HG03196 (cell line): ENCODE data around the gene AFAP1L2.

Experiments used
- ATAC-seq: cut with Tn5 transposase; IDR thresholded peaks from one replicate; pipeline ENCODE4 v1.9.1; 2021; ENCODE audit not compliant: unreplicated experiment

Gene AFAP1L2

GRCh38 chr10:114391599-114391998 lies 12.7 kb downstream of the AFAP1L2 start:
- no peak for ATAC-seq

- ATAC-seq: no peak
These were observed 14.9 kb downstream of the AFAP1L2 start for GRCh38 chr10:114389426-114389825.

DNA sequence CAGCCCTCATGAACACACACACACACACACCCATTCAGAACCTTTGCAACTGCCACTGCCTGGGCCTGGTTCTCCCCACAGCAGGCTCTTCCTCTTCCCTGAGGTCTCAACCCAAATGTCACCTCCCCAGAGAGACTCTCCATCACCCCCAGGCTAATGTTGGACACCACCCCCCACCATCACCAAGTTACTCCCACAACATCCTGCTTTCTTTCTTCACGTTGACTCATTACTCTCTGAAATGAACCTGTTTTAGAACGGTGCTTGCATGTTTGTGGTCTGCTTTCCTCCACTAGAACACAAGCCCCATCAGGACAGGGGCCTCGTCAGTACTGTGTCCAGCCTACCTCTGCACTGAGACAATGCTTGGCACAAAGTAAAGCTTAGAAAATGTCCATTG lies 16.0 kb downstream of the AFAP1L2 start:
- ATAC-seq: no peak

DNA sequence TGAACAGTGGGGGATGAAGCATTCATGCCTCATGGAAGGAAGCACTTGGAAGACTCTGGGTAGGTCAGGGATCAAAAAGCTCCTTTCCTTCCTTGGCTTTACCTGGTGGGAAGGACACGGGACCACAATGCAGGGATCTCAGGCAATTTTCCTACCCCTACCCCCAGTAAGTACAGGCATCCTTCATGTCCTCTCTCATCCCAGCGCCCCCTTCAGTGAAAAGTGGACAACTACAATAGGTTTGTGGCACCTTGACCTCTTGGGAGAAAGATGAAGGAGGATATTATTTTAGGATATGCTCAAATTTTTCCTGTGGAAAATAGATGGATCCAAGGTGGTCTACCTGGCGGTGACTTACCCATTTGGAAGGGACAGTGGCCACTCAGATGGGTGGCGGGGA lies 16.5 kb downstream of the AFAP1L2 start:
- ATAC-seq: no peak

DNA sequence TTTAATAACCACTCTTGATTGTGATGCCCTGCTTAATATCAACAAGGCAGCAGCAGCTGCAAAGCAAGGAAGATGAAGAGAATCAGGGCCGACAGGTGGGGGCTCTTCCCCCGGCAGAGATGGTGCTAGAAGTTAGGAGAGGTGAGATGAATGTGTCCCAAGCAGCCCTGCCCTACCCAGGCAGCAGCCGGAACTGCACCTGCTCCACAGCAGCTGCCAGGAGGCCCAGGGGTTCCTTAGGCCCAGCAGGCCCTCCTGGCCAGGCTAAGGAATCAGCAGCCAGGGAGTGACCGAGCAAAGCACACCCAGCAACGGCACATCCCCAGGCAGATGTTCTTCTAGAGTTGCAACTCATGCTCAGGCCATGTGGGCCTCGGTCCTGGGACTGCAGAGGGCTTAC lies 17.9 kb downstream of the AFAP1L2 start:
- no peak for ATAC-seq

GRCh38 chr10:114385557-114385956 lies 18.7 kb downstream of the AFAP1L2 start:
- no peak for ATAC-seq

DNA sequence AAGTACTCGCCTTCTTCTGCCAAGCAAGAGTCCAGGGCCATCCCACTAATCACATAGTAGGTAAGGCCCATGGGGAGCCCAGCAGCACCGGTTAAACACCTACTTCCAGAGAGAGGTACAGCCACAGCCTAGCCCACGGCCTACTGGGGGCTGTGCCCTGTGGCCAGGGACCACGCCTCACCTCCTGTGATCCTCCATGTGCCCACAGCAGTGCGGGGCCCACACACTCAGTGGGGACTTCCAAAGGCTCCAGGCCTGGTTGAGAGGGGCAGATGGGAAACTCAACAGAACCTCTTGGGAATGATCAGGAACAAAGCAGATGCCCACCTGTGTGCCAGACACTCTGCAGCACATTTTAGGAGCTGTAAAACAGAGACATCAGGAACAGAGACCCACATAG lies 19.7 kb downstream of the AFAP1L2 start:
- no peak for ATAC-seq

DNA sequence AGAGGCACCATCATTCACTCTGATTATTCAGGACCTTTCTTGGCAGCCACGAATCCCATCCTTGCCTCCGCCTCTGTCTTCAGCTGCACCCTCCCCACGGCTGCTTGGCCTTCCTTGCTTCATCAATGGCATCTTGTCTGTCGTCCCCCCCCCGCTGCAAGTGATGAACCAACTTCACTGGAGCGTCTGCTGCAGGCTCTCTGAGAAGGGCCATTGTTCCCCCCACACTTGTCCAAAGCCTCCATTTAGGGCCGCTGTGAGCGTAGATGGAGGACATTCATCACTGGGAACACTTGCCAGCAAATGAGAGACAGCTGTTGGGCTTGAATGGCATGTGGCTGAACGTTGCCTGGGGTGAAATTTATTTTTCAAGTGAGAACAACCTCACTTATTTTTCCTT lies 20.1 kb downstream of the AFAP1L2 start:
- no peak for ATAC-seq

DNA sequence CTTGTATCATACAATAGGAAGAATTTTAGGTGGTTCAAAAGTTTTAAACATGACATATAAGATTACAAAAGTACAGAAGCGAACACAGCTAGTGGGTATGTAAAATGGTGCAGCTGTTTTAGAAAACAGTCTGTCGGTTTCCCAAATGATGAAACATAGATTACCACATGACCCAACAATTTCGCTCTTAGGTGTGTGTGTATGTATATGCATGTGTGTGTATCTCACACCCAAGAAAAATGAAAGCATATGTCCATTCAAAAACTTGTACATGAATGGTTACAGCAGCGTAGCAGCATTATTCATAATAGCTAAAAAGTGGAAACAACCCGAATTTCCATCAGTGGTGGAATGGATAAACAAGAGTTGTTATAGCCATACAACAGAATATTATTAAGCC lies 23.5 kb downstream of the AFAP1L2 start:
- no peak for ATAC-seq

DNA sequence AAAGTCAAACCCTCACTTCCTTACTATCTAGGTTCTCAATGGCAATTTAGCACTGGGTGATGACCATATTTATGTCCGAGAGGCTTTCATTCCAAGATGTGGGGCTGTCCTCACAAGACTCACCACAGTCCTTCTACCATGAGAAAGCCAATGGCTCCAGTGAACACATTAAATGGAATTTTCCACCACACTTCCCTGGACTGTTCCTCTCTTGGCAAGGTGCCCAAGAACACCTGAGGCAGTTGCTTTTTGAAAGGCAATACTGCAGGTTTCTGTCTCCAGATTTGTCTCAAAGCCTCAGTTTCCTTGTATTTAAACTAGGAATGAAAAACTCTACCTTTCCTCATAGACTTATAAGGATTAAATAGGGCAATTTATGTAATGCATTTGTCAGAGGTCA lies 24.2 kb downstream of the AFAP1L2 start:
- no peak for ATAC-seq

GRCh38 chr10:114379631-114380041 lies 24.7 kb downstream of the AFAP1L2 start:
- no peak for ATAC-seq

GRCh38 chr10:114376523-114376922 lies 27.8 kb downstream of the AFAP1L2 start:
- no peak for ATAC-seq

DNA sequence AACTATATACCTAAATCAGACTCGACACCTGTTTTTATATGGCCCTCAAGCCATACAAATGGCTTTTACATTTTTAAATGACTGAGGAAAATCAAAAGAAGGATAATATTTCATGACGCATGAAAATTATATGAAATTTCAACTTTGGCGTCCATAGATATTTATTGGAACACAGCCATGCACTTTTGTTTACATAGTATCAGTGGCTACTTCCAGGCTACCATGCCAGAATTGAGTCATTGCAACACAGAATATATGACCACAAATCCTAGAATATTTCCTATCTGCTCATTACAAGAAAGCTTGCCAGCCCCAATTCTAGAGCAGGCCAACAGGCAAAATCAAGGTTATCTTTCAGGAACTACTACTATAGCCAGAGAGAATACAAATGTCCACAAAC lies 29.3 kb downstream of the AFAP1L2 start:
- ATAC-seq: no peak

DNA sequence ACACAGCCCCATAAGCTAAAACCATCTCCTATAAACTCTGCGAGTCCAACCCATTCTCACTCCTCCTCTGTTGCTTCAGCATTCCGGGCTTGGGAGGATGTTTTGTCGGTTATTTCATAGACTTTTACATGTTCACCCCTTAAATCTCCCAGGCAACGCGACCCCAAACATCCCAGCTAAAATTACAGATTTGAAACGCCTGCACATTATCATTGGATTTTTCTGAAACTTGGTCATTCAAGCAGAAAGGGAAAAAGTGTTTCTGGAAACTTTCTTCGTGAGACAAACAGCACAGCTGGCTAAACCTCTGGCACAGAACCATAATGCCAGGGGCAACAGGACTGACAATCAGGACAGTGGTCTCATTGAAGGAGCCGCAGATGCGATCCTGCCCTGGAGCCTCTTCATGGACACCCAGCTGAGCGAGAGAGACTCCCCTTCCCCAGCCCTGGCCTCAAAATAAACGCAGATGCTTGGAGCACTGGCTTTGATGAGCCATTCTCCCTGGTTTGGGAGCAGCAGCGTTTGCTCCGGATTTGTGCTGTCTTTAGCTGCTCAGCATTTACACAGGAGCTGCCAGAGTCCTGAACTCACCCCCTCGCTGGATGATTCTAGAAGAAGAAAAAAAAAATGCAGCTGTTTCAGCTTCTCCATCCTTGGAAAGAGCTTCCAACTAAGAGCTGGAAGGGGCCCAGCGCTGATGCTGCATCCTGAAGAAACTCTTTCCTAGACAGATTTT lies 30.1 kb downstream of the AFAP1L2 start:
- ATAC-seq: no peak

DNA sequence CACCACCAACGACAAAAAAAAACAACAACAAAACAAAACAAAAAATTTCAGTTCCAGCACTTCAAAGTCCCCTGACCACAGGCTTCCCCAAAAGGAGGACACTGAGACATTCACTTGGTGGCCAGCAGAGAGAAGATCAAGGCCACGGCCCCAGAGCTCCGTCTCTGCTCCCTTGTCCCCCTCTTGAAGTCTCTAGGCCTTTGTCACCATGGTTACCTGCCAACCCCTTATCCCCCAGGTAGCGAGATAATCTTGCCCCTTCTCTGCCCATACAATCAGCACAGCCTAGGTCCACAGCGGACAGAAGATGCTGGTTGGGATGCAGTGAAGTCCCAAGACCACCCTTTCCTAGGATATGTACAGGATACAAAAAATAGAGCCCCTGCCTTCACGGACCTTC lies 30.7 kb downstream of the AFAP1L2 start:
- ATAC-seq: no peak

DNA sequence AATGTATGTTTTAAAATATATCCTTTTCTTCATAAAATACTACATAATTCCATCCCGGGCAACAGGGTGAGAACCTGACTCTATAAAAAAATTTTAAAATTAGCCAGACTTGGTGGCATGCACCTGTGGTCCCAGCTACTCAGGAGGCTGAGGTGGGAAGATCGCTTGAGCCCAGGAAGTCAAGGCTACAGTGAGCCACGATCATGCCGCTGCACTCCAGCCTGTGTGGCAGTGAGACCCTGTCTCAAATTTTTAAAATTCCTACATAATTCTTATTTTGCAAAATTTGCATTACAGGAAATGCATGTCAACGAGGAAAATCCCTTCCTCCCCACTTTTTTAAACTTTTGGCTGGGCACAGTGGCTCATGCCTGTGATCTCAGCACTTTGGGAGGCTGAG lies 31.3 kb downstream of the AFAP1L2 start:
- ATAC-seq: no peak

- ATAC-seq: no peak
These were observed 32.1 kb downstream of the AFAP1L2 start for GRCh38 chr10:114372179-114372578.

GRCh38 chr10:114370966-114371365 lies 33.3 kb downstream of the AFAP1L2 start:
- ATAC-seq: no peak

GRCh38 chr10:114370199-114370598 lies 34.1 kb downstream of the AFAP1L2 start:
- no peak for ATAC-seq

GRCh38 chr10:114368057-114368391 lies 36.3 kb downstream of the AFAP1L2 start:
- no peak for ATAC-seq

- ATAC-seq: no peak
These were observed 36.8 kb downstream of the AFAP1L2 start for GRCh38 chr10:114367351-114368056.

- ATAC-seq: no peak
These were observed 39.6 kb downstream of the AFAP1L2 start for GRCh38 chr10:114364726-114365125.
